ENCODE results near the gene MOCS1.
"Not testable (repeated sequence)": the region's sequence is repeated elsewhere in the genome, so short reads cannot be mapped to it uniquely, and the experiment has no call there.

Gene MOCS1

DNA sequence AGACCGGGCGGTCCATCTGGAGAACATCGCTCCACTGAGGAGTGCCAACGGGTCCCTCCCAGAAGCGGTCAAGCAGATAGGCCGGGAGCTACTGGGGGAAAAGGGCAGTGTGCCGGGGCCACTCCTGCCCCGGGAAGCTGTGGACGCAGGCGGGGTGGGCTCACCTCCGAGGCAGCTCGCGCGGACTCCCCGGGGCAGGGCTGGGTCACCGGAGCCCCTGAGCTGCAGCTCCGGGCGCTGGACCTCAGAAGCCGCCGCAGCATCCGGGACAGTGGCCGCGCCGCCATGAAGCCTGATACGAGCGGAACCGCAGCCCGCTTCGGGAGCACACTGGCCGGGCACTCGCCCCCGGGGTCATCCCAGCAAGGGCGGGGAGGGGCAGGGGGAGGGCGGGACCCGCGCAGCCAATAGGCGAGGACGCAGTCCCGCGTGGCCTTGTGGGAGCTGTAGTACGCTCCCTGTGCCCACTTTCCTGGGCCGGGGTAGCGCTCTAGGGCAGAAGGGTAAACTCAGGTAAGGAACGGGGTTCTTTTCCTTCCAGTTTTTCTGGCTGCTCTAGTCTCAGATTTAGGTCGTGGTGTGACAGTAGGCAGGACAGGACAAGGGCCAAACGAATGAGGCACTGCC, at the start of gene MOCS1:
Gene MOCS1 (minus strand): TSS at position 332 of the 627 bp plus-strand sequence. CDS start 45 bp downstream, at position 287.
- no peak for DNase-seq (ENCODE audit: low spot score)

- no peak for DNase-seq (ENCODE audit: low spot score)
Measured at GRCh38 chr6:39984051-39984450, 49.8 kb upstream of the MOCS1 start.

DNA sequence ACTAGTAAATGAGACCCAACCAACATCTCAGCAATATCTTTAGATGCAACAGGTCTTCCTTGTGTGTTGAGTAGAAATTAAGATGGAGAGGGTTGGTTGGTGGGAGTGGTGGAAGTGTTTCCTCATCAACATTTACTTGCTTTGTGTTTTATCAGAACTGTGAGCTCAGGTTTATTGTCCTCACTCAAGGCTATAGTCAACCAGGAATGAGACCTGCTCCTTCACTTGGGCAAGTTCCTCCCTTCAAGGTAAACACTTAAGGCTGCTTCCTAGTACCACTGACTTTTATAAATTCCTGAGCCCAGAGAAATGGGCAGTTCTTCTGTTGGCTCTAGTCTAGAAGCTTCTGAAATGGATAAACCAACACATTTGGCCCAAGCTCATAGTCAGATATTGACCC, 48.9 kb upstream of the MOCS1 start:
- DNase-seq (ENCODE audit: low spot score): no peak

DNA sequence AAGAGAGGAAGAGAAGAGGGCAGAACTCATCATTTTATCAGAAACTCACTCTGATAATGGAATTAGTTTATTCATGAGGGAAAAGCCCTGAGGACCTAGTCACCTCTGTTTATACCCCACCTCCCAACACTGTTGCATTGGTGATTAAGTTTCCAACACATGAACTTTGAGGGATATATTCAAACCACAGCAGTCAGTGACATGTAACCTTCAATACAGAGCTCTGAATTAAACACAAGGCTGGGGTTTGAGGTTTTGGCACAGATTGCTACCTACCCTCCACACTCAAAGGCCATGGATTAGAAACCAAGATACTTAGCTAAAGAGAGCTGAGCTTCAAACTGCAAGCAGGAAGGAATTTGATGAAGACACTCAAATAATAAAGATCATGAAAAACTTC, 48.5 kb upstream of the MOCS1 start:
- no peak for DNase-seq (ENCODE audit: low spot score)

DNA sequence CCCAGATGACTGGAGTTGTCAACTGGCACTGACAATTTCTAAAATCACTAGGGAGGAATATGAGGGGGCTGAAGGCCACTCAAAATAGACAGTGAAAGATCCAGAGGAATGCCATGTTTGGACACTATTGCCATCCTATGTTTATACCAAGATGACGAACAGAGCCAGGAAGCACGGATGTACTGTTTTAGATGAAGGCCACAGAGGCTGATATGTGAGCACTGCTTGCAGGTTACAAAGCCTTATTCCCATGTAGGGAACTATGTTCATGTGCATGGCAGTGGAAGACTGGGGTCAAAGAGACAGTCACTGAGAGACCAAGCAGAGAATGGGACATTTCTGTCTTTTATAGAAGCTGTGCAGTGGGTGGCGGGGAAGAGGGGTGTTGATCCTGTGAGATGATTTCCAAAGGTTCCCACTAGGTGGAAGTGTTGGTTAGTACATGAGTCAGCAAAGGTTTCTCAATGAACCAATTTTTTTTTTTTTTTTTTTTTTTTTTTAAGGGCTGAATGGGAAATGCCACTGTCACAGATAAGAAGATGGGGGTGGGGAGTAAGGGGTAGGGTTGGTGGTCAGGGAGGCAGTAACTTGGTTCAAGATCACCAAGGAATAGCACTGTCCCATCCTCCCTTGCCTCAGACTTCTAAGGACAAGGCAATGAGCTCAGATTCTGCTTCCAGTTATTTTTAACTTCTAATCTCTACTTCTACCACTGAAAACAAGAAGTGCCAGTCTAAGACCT, 46.7 kb upstream of the MOCS1 start:
- DNase-seq (ENCODE audit: low spot score): no peak

GRCh38 chr6:39979461-39980328, 45.4 kb upstream of the MOCS1 start:
- no peak for DNase-seq (ENCODE audit: low spot score)

- no peak for DNase-seq (ENCODE audit: low spot score)
Measured at GRCh38 chr6:39978240-39978639, 44.0 kb upstream of the MOCS1 start.

- DNase-seq (ENCODE audit: low spot score): no peak
Measured at GRCh38 chr6:39973661-39974060, 39.4 kb upstream of the MOCS1 start.

DNA sequence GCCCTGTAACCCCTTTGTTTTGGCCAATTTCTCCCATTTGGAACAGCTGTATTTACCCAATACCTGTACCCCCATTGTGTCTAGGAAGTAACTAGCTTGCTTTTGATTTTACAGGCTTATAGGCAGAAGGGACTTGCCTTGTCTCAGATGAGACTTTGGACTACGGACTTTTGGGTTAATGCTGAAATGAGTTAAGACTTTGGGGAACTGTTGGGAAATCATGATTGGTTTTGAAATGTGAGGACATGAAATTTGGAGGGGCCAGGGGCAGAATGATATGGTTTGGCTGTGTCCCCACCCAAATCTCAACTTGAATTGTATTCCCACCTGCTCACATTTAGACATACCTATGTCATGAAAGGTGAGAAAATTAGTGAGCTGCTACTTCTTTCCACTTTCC, 38.5 kb upstream of the MOCS1 start:
- DNase-seq (ENCODE audit: low spot score): not testable (repeated sequence)

GRCh38 chr6:39971131-39971530, 36.9 kb upstream of the MOCS1 start:
- not testable (repeated sequence) for DNase-seq (ENCODE audit: low spot score)

GRCh38 chr6:39965751-39966150, 31.5 kb upstream of the MOCS1 start:
- no peak for DNase-seq (ENCODE audit: low spot score)

DNA sequence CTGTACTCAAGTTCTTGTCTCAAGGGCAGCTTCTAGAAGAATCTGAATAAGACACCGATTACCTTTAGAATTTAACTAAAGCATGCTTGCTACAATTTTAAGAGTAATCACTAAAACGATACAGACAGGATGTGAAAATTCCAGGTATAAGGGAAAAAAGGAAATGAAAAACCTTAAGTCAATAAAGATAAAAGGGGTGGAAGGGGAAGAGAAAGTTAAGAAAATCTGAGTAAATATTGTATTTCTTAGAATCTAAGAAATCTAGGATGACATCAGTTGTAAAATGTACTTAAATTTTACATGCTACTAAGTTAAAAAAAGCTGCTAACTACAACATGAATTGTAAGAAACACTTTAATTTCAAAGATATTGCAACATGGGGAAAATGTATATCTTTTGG, 30.3 kb upstream of the MOCS1 start:
- DNase-seq (ENCODE audit: low spot score): no peak

- no peak for DNase-seq (ENCODE audit: low spot score)
Measured at GRCh38 chr6:39964094-39964493, 29.8 kb upstream of the MOCS1 start.

DNA sequence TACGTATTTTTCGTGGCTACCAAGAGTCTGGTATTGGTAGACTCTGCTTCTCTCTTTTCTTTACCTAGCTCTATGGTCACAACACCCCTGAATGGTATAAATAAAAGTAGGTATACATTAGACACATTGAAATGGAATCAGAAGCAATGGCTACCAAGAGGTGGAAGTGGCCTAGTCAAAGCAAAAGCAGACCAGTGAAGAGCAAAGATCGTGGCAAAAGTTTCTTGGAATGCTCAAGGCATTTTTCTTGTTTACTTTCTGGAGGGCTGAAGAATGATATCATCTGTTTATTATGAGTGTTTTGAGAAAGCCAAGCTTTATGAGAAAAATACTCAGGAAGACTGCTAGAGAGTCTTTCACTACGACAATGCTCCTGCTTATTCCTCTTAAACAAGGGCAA, 28.6 kb upstream of the MOCS1 start:
- DNase-seq (ENCODE audit: low spot score): no peak

DNA sequence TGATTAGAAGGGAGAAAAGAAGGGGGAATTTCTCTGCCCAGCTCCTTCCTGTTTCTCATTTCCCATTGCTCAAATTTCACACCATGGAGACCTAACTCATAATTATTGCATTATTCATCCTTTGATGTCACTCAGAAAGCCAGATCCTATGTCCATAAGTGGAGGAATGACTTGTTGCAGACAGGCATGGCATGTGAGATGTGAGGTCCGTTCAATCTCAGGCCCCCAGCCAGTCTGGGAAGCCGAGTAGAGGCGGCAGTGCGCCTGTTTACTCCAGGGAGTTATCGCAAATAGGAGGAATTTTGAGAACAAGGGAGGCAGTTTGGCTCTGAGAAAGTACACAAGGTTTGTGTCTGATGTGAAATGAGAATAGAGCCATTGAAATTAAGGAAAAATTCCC, 26.9 kb upstream of the MOCS1 start:
- DNase-seq (ENCODE audit: low spot score): no peak

- DNase-seq (ENCODE audit: low spot score): no peak
Measured at GRCh38 chr6:39958947-39959346, 24.7 kb upstream of the MOCS1 start.

DNA sequence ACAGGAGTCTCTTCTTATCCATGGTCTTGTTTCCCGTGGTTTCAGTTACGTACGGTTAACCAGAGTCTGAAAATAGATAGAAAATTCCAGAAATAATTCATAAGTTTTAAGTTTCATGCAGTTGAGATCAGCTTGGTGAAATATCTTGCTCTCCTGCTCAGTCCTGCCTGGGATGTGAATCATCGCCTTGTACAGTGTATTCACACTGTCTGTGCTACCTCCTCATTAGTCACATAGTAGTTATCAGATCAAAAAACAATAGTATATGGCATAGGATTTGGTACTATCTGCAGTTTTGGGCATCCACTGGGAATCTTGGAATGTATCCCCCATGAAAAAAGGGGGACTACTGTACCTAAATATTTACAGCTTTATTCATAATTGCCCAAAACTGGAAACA, 22.7 kb upstream of the MOCS1 start:
- no peak for DNase-seq (ENCODE audit: low spot score)

DNA sequence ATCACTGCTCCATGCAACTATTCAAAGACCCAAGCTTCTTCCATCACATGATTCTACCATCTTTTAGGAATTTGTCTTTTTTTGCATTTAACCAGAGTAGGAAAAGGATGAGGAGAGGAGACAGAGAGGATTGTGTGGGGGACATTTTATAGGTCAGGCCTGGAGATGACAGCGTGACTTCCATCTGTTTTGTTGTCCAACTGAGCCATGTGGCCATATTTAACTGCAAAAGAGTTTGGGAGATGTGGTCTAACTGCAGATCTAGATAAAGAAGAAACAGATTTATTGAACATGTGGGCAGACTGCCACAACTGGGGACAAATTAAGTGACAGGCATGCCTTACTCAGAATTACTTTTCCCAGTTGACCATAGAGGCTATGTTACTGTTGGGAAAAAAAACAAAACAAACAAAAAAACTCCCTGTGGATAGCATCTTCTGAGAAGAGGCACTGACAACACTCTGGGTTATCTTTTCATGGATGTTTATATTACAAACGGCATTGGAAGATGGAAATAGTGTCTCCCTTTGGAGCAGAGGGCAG, 18.9 kb upstream of the MOCS1 start:
- no peak for DNase-seq (ENCODE audit: low spot score)

DNA sequence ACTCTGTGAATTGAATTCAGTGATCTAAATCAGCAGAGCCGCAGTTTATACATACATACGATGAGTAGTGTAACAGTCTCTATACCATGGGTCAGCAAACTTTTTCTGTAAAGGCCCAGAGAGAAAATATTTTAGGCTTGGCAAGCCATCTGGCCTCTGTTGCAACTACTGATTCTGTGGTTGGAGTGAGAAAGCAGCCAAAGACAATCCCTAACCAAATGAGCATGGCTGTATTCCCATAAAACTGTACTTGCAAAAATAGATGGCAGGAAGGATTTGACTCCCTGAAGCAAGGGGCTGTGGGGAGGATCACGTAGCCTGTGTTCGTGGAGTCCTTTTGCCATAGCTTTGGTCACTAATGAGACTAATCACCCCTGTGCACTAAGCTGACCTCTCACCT, 17.9 kb upstream of the MOCS1 start:
- no peak for DNase-seq (ENCODE audit: low spot score)

- no peak for DNase-seq (ENCODE audit: low spot score)
Measured at GRCh38 chr6:39951716-39952115, 17.5 kb upstream of the MOCS1 start.

DNA sequence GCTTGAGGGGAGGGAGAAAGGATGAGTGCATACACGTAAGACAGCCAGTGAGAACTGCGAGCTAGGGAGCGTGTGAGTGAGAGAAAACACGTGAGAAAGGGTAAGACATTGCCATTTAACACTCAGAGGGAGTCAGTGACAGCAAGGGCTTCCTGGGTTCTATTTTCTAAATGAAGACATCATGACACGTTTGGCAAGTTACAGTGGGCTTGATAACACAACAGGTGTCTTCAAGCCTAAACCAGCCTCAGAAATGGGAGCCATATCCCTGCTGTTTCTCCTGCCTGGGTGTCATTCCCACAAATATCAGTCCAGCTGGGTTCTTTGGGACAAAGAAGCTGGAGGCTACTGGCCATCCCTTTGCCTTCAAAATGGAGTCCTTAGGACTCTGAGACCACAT, 16.9 kb upstream of the MOCS1 start:
- no peak for DNase-seq (ENCODE audit: low spot score)

DNA sequence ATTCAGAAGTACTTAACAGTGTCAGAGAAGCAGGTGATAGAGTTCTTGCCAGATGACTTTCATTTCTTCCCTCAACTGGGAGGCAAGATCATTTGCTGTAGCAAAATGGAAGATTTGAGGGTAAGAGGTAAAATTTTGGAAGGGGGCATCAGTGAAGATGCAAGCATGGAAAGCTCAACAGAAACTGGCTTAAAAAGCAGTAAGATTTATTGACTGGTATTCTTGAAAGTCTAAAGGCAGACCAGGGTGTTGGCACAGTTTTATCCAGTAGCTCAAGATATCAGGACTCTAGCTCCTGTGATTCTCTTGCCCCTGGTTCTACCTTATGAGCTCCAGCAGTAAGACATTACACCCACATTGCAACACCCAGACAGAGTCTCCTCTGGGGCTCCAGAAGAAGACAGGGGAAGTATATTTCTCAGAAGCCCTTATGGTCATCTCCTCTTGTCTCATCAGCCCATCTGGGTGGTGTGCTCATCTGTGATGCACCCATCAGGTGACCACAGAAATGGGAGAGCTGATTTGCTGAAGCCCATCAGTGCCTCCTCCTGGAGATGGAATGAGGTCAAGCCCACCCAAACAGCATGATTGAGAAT, 16.0 kb upstream of the MOCS1 start:
- DNase-seq (ENCODE audit: low spot score): no peak
